Measurements from ENCODE around the gene TTC21A. TPM values are rescaled to one million over a fixed set of nuclear protein-coding genes. Genes with fewer than 3 reads are reported as not detected.

The TTC21A gene
- polyA plus RNA-seq, 6 donors from 2014 or later, result 3.8 to 14.8 (median 11.2) TPM

- ATAC-seq (ENCODE audit: low read depth in 2 of 2), result no peak
Measured at GRCh38 chr3:39128951-39129350, 21.5 kb downstream of the TTC21A start.

GRCh38 chr3:39130026-39130425 lies 22.5 kb downstream of the TTC21A start:
- Mint-ChIP-seq H3K4me3 (no peak overlapping the region), H3K27ac (no peak overlapping the region), H3K9me3 (no peaks in the 10 kb centered on the region), H3K27me3 (no peaks in the 10 kb centered on the region), H3K36me3 (peaks cover 10 to 21% of the 10 kb centered on the region in 2 donors), H3K4me1 (peaks cover 26 to 34% (median 34%) of the 10 kb centered on the region in 3 donors)
- no peak for DNase-seq
- ATAC-seq (ENCODE audit: low read depth in 2 of 2), result no peak

More at GRCh38 chr3:39128951-39129350, 21.5 kb downstream of the TTC21A start:
- no peak for DNase-seq
- peaks cover 10 to 20% of the 10 kb centered on the region in 2 donors for H3K36me3 Mint-ChIP-seq
- peaks cover 29 to 35% (median 34%) of the 10 kb centered on the region in 3 donors for H3K4me1 Mint-ChIP-seq
- no peaks in the 10 kb centered on the region for H3K27me3 Mint-ChIP-seq
- no peak overlapping the region for H3K4me3 Mint-ChIP-seq
- no peak overlapping the region for H3K27ac Mint-ChIP-seq
- no peaks in the 10 kb centered on the region for H3K9me3 Mint-ChIP-seq

DNA sequence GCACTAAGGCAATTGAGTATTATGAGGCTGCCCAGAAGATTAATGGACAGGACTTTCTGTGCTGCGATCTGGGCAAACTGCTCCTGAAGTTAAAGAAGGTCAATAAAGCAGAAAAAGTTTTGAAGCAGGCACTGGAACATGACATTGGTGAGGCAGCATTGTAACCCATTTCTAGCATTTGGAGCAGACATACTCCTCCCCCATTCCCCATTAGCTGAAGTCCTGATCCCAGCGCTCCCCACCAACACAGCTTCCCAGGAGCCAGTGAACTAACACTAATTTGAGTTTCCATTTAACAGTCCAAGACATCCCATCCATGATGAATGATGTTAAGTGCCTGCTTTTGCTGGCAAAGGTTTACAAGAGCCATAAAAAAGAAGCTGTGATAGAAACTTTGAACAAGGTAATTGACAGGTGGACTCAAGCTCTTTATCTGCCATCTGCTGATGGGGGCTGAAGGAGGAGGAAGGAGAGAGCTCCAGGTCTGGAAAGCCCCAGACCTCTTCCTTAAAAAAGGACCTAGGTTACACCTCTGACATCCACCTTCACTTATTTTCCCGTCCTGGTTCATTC lies 23.3 kb downstream of the TTC21A start:
- peaks cover 10 to 21% of the 10 kb centered on the region in 2 donors for H3K36me3 Mint-ChIP-seq
- H3K4me3 Mint-ChIP-seq, result no peak overlapping the region
- H3K4me1 Mint-ChIP-seq, result peaks cover 26 to 33% (median 29%) of the 10 kb centered on the region in 3 donors
- no peaks in the 10 kb centered on the region for H3K27me3 Mint-ChIP-seq
- no peak for DNase-seq
- H3K27ac Mint-ChIP-seq, result peak overlapping the region in 2 of 6 donors; percentile 14 to 69
- no peak for ATAC-seq (ENCODE audit: low read depth in 2 of 2)
- H3K9me3 Mint-ChIP-seq, result no peaks in the 10 kb centered on the region

- Mint-ChIP-seq H3K27me3 (no peaks in the 10 kb centered on the region), H3K27ac (peak overlapping the region in 2 of 6 donors; percentile 60 to 85), H3K4me3 (no peak overlapping the region), H3K9me3 (no peaks in the 10 kb centered on the region), H3K4me1 (peaks cover 11 to 17% (median 13%) of the 10 kb centered on the region in 3 donors), H3K36me3 (peaks cover 10 to 21% of the 10 kb centered on the region in 2 donors)
- DNase-seq, result no peak
- ATAC-seq (ENCODE audit: low read depth in 2 of 2), result no peak
Measured at GRCh38 chr3:39132096-39133092, 24.9 kb downstream of the TTC21A start.

DNA sequence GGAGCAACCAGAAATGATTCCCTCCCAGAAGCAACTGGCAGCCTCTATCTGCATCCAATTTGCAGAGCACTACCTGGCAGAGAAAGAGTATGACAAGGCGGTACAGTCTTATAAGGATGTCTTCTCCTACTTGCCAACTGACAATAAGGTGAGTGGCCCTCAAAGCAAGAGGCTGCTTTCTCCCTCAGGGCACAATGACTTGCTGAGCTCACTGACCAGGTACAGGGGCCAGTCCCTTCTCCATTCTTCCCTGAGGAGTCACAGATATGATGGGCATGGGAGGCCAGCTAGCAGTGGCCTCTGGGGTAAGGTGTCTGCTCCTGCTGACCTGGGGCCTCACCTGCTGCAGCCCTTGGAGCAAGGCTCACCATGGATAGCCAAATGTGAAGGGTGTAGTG lies 25.6 kb downstream of the TTC21A start:
- Mint-ChIP-seq H3K36me3 (peaks cover 10 to 25% of the 10 kb centered on the region in 2 donors), H3K4me3 (no peak overlapping the region)

DNA sequence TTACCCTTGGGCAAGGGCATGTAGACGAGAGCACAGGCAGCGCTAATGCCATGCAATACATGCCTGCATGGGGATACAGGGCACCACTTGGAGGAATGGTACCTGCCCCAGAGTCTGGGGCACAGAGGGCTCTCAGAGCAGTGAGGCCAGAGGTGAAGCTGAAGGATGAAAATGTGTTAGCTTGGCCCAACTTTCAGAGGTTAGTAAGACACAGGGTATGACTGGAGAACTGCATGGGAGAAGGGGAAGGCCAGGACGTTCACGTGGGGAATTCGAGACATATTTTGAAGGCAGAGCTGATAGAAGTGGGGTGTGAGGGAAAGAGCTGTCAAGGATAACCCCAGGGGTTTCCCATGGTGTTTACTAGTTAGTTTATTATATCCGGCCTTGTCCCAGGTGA lies 26.3 kb downstream of the TTC21A start:
- no peak for DNase-seq
- H3K27ac Mint-ChIP-seq, result peak overlapping the region in 1 of 6 donors; percentile 49

More for the DNA sequence above, 25.6 kb downstream of the TTC21A start:
- H3K27ac Mint-ChIP-seq, result peak overlapping the region in 1 of 6 donors; percentile 60
- H3K9me3 Mint-ChIP-seq, result no peaks in the 10 kb centered on the region
- ATAC-seq (ENCODE audit: low read depth in 2 of 2) (no peak), DNase-seq (no peak)
- peaks cover 4 to 10% (median 6%) of the 10 kb centered on the region in 3 donors for H3K4me1 Mint-ChIP-seq
- no peaks in the 10 kb centered on the region for H3K27me3 Mint-ChIP-seq

GRCh38 chr3:39134305-39134704 lies 26.8 kb downstream of the TTC21A start:
- Mint-ChIP-seq H3K9me3 (no peaks in the 10 kb centered on the region), H3K27me3 (no peaks in the 10 kb centered on the region), H3K27ac (peak overlapping the region in 1 of 6 donors; percentile 24), H3K36me3 (peaks cover 8 to 25% of the 10 kb centered on the region in 2 donors), H3K4me3 (no peak overlapping the region), H3K4me1 (peaks cover 3 to 4% (median 4%) of the 10 kb centered on the region in 3 donors)
- no peak for ATAC-seq (ENCODE audit: low read depth in 2 of 2)
- no peak for DNase-seq

More for the DNA sequence above, 26.3 kb downstream of the TTC21A start:
- H3K27me3 Mint-ChIP-seq, result no peaks in the 10 kb centered on the region
- no peaks in the 10 kb centered on the region for H3K9me3 Mint-ChIP-seq
- H3K4me1 Mint-ChIP-seq, result peaks cover 3 to 4% (median 4%) of the 10 kb centered on the region in 3 donors
- ATAC-seq (ENCODE audit: low read depth in 2 of 2), result no peak
- no peak overlapping the region for H3K4me3 Mint-ChIP-seq
- peaks cover 10 to 25% of the 10 kb centered on the region in 2 donors for H3K36me3 Mint-ChIP-seq

GRCh38 chr3:39135170-39135805 lies 27.8 kb downstream of the TTC21A start:
- Mint-ChIP-seq H3K4me1 (peaks cover 4 to 5% (median 4%) of the 10 kb centered on the region in 3 donors), H3K9me3 (no peaks in the 10 kb centered on the region), H3K27ac (peak overlapping the region in 1 of 6 donors; percentile 24), H3K27me3 (no peaks in the 10 kb centered on the region), H3K36me3 (peaks cover 0 to 25% of the 10 kb centered on the region in 2 donors), H3K4me3 (no peak overlapping the region)
- DNase-seq (no peak), ATAC-seq (ENCODE audit: low read depth in 2 of 2) (no peak)

DNA sequence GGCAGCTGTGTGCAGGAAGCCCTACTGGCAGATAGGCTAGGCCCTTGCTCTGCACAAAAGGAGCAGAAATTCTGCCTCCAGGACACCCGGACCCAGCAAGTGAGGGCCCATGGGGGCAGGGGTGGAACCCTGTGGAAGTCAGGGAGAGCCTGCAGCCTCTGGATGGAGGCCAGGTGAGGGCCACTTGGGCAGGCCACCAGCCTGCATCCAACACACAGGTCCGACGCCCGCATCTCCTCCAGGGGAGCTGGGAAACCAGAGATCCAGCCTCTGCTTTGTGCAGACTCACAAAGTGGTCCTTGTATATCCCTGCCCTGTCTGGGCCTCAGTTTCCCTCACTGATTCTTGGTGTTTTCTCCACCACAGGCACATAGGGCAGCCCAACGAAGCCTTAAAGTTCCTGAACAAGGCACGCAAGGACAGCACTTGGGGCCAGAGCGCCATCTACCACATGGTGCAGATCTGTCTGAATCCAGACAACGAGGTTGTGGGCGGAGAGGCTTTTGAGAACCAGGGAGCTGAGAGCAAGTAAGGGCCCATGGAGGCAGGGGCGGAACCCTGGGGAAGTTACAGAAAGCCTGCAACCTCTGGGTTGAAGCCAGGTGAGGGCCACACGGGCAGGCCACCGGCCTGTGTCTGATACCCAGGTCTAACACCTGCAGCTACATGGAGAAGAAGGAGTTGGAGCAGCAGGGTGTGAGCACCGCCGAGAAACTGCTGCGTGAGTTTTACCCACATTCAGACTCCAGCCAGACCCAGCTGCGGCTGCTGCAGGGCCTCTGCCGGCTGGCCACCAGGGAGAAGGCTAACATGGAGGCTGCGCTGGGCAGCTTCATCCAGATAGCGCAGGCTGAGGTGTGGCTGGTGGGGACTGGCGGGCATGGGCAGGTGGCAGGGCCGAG lies 29.3 kb downstream of the TTC21A start:
- no peaks in the 10 kb centered on the region for H3K27me3 Mint-ChIP-seq
- peak overlapping the region in 2 of 6 donors; percentile 88 to 92 for H3K27ac Mint-ChIP-seq
- no peak overlapping the region for H3K4me3 Mint-ChIP-seq
- peaks cover 0 to 19% of the 10 kb centered on the region in 2 donors for H3K36me3 Mint-ChIP-seq
- ATAC-seq (ENCODE audit: low read depth in 2 of 2) (no peak), DNase-seq (no peak)
- no peaks in the 10 kb centered on the region for H3K9me3 Mint-ChIP-seq
- peaks cover 14 to 20% (median 19%) of the 10 kb centered on the region in 3 donors for H3K4me1 Mint-ChIP-seq

DNA sequence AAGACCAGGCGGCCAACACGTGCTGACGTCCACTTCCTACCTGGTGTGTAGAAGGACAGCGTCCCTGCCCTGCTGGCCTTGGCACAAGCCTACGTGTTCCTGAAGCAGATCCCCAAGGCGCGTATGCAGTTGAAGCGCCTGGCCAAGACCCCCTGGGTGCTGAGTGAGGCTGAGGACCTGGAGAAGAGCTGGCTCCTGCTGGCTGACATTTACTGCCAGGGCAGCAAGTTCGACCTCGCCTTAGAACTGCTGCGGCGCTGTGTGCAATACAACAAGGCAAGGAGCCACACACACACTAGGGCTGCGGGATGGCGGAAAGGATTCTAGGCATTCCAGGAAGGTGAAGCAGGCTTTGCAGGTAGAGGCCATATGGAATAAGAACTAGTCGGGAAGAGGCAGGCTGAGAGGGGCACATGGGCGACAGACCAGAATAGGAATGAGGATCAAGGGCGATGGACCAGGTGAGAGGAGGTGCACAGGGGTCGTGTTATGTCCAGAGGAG lies 30.0 kb downstream of the TTC21A start:
- H3K27me3 Mint-ChIP-seq, result no peaks in the 10 kb centered on the region
- H3K4me1 Mint-ChIP-seq, result peaks cover 18 to 27% (median 26%) of the 10 kb centered on the region in 3 donors
- H3K4me3 Mint-ChIP-seq, result peak overlapping the region in 3 of 8 donors; percentile 42 to 59 (median 58)
- ATAC-seq (ENCODE audit: low read depth in 2 of 2), result no peak
- H3K27ac Mint-ChIP-seq, result peak overlapping the region in 5 of 6 donors; percentile 46 to 88 (median 58)
- DNase-seq, result no peak
- peaks cover 0 to 12% of the 10 kb centered on the region in 2 donors for H3K36me3 Mint-ChIP-seq
- no peaks in the 10 kb centered on the region for H3K9me3 Mint-ChIP-seq

DNA sequence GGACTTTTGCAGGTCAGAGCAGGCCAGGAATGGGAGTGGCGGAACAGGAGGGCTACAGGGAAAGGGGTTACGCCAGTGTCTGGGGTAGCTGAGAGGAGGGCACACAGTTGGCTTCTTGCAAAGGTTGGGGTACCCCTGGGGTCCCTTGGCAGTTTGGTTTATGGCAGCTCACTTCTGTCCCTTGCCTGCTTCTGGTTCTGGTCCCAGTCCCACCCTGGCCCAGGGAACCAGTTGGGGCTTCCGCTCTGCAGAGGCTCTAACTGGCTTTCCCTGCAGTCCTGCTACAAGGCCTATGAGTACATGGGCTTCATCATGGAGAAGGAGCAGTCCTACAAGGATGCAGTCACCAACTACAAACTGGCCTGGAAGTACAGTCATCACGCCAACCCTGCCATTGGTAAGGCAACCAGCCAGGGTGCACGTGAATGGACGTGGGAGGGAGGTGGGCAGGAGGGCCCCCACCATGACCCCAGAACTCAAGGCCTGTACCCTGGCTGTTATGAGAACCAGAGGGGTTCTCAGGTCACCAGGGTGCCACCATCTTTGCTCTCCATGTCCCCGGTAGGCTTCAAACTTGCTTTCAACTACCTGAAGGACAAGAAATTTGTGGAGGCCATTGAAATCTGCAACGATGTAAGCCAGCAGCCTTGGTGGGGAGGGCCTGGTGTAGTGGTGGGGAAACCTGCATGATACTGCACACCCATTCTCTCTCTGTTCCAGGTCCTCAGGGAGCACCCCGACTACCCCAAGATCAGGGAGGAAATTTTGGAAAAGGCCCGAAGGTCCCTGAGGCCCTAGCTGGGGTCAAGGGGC lies 30.7 kb downstream of the TTC21A start:
- peaks cover 0 to 11% of the 10 kb centered on the region in 2 donors for H3K36me3 Mint-ChIP-seq
- ATAC-seq (ENCODE audit: low read depth in 2 of 2), result no peak
- peak overlapping the region in 5 of 6 donors; percentile 75 to 88 (median 79) for H3K27ac Mint-ChIP-seq
- no peaks in the 10 kb centered on the region for H3K9me3 Mint-ChIP-seq
- peaks cover 21 to 34% (median 30%) of the 10 kb centered on the region in 3 donors for H3K4me1 Mint-ChIP-seq
- H3K27me3 Mint-ChIP-seq, result no peaks in the 10 kb centered on the region
- H3K4me3 Mint-ChIP-seq, result peak overlapping the region in 2 of 8 donors; percentile 58 to 59
- DNase-seq, result no peak

Measured in naive B cell (primary cell).